GM12878 (cell line): ENCODE results near the gene GBX1. TPM values are rescaled to one million over a fixed set of nuclear protein-coding genes. Genes with fewer than 3 reads are reported as not detected.

Experiments
- ATAC-seq: fragments of 200-7000 bp; cut with Tn5 transposase; 3 replicates; pipeline ENCODE4 v1.9.1; 2020; ENCODE audit warnings: mild to moderate bottlenecking, moderate library complexity
- BruUV-seq: library from RNA; stranded (reverse); fragments of 400-500 nt; replicated peaks from 2 replicates; lab custom pipeline; 2021; lab: Mats Ljungman, UMichigan
- CTCF ChIA-PET: fragments of 300-600 bp; sonication (Branson Sonifier 250); formaldehyde crosslinking; extraction: SDS; loops from one replicate; lab custom pipeline; 2021; ENCODE audit warnings: inconsistent platforms; lab: Yijun Ruan, JAX
- POLR2A ChIA-PET: fragments of 350-600 bp; formaldehyde crosslinking; extraction: SDS; loops from one replicate; lab custom pipeline; 2021; ENCODE audit warnings: inconsistent platforms; lab: Charles Lee
- RAD21 ChIA-PET: fragments of 300-600 bp; sonication (Branson Sonifier 250); formaldehyde crosslinking; loops from one replicate; lab custom pipeline; 2023; ENCODE audit warnings: antibody characterized with exemption; ENCODE audit not compliant: unreplicated experiment; lab: Charles Lee
- SMC1A ChIA-PET: fragments of 300-600 bp; sonication (Branson Sonifier 250); formaldehyde crosslinking; loops from one replicate; lab custom pipeline; 2023; ENCODE audit not compliant: unreplicated experiment, uncharacterized antibody; lab: Charles Lee
- DNase-seq: peaks from one replicate; pipeline ENCODE4 v3.0.0-alpha.2; 2011; ENCODE audit warnings: low read depth, low spot score
- FAIRE-seq: peaks from 3 replicates; lab custom pipeline; 2011; peaks lifted over from hg19 to GRCh38; lab: Jason Lieb, UNC
- H2AFZ ChIP-seq: 2 replicates; pipeline ENCODE4 v1.6.0; 2011; ENCODE audit warnings: low read depth, low read length, control low read depth; ENCODE audit not compliant: control insufficient read depth
- H3K27ac ChIP-seq: 2 replicates; pipeline ENCODE4 v1.5.1; 2011; ENCODE audit warnings: control low read depth; ENCODE audit not compliant: control insufficient read depth, insufficient read depth
- H3K27me3 ChIP-seq, 2 experiments: replicated peaks in 1 of 2; 2 replicates each; pipeline versions ENCODE4 v1.6.0 to v1.6.1; 2011; ENCODE audit warnings: low read length in 1 of 2; ENCODE audit not compliant: control insufficient read depth in 2 of 2, insufficient read depth in 2 of 2
- H3K36me3 ChIP-seq, 2 experiments: 2 replicates each; pipeline ENCODE4 v1.5.1; 2011; ENCODE audit warnings: low read length in 1 of 2; ENCODE audit not compliant: control insufficient read depth in 2 of 2, insufficient read depth in 2 of 2
- H3K4me1 ChIP-seq: 2 replicates; pipeline ENCODE4 v1.6.1; 2011; ENCODE audit warnings: mild to moderate bottlenecking, low read length, moderate library complexity, mixed read lengths; ENCODE audit not compliant: control insufficient read depth, insufficient read depth
- H3K4me2 ChIP-seq: 2 replicates; pipeline ENCODE4 v1.6.0; 2011; ENCODE audit warnings: control low read depth; ENCODE audit not compliant: control insufficient read depth, insufficient read depth
- H3K4me3 ChIP-seq: fragments of 200-600 bp; sonication (generic); 2 replicates; pipeline ENCODE4 v1.5.1; 2016
- H3K79me2 ChIP-seq: 2 replicates; pipeline ENCODE4 v1.6.0; 2011; ENCODE audit warnings: low read length; ENCODE audit not compliant: control insufficient read depth, insufficient read depth
- H3K9ac ChIP-seq: 2 replicates; pipeline ENCODE4 v1.8.0; 2011; ENCODE audit warnings: low read length, control low read depth, mixed read lengths; ENCODE audit not compliant: control insufficient read depth, insufficient read depth
- H3K9me3 ChIP-seq: replicated peaks from 3 replicates; pipeline ENCODE4 v1.5.1; 2011; ENCODE audit warnings: mild to moderate bottlenecking, low read length; ENCODE audit not compliant: control insufficient read depth, insufficient read depth
- H4K20me1 ChIP-seq: 2 replicates; pipeline ENCODE4 v1.6.0; 2011; ENCODE audit not compliant: control insufficient read depth, insufficient read depth
- FOXK2 ChIP-seq: fragments of 450-650 bp; IDR thresholded peaks from 2 replicates; pipeline ENCODE4 v1.6.1; 2017; ENCODE audit warnings: mild to moderate bottlenecking, moderate library complexity
- IRF4 ChIP-seq: IDR thresholded peaks from 2 replicates; pipeline ENCODE4 v1.6.1; 2011; ENCODE audit warnings: low read depth, low read length
- JUNB ChIP-seq: IDR thresholded peaks from 2 replicates; pipeline ENCODE4 v1.6.1; 2016; ENCODE audit warnings: antibody characterized with exemption, mild to moderate bottlenecking
- KLF5 ChIP-seq: fragments of 450-650 bp; IDR thresholded peaks from 2 replicates; pipeline ENCODE4 v1.6.1; 2014; ENCODE audit warnings: mild to moderate bottlenecking; ENCODE audit not compliant: partially characterized antibody
- NFYB ChIP-seq: IDR thresholded peaks from 2 replicates; pipeline ENCODE4 v1.6.1; 2011; ENCODE audit warnings: low read depth, mild to moderate bottlenecking, low read length, improper control_type of control experiment, moderate library complexity; ENCODE audit not compliant: insufficient read depth
- RAD21 ChIP-seq: IDR thresholded peaks from 2 replicates; pipeline ENCODE4 v1.6.1; 2011; ENCODE audit warnings: mild to moderate bottlenecking, low read depth, low read length, moderate library complexity; ENCODE audit not compliant: insufficient read depth
- SP1 ChIP-seq: IDR thresholded peaks from one replicate; pipeline ENCODE4 v1.6.1; 2011; ENCODE audit warnings: low read depth, low read length
- STAT3 ChIP-seq: IDR thresholded peaks from 2 replicates; pipeline ENCODE4 v1.6.1; 2011; ENCODE audit warnings: low read depth, low read length, improper control_type of control experiment
- YY1 ChIP-seq: IDR thresholded peaks from 2 replicates; pipeline ENCODE4 v1.6.1; 2011; ENCODE audit warnings: low read depth, mild to moderate bottlenecking, low read length
- ZNF207 ChIP-seq: fragments of 450-650 bp; IDR thresholded peaks from 2 replicates; pipeline ENCODE4 v1.6.1; 2014; ENCODE audit warnings: antibody characterized with exemption, mild to moderate bottlenecking, borderline replicate concordance
- WGBS: methylation state at CpG from one replicate; pipeline ENCODE4 v1.1.6; 2016; ENCODE audit warnings: low lambda C conversion rate; ENCODE audit not compliant: insufficient replicate concordance, insufficient coverage; ENCODE audit errors: missing lambda C conversion rate; 5-methylcytosine and 5-hydroxymethylcytosine counted together
- in situ Hi-C: fragments of 300-500 bp; cut with MboI; formaldehyde crosslinking; loops from 9 replicates; pipeline ENCODE4 v1.14.3; 2018; ENCODE audit warnings: mixed read lengths
- intact Hi-C: fragments of 100-400 bp; cut with micrococcal nuclease; formaldehyde crosslinking; loops from one replicate; pipeline ENCODE4 v1.14.2; 2022; ENCODE audit not compliant: unreplicated experiment
- polyA plus RNA-seq, 11 experiments: library from polyadenylated mRNA; depleted of rRNA in 4 of 11; unstranded in 6 of 11; stranded (reverse) in 5 of 11; fragments of >200 nt; fragmentation: Nextera tagmentation in 4 of 11; fragmentation: Illumina TruSeq in 1 of 11; extraction: Ambion mirVana in 4 of 11; extraction: Trizol in 1 of 11; gene quantifications; 1 replicate in 1 of 11; 2 replicates in 10 of 11; pipeline versions ENCODE4 v1.2.1 to v1.2.3, GENCODE V29; 2011 to 2016; ENCODE audit warnings: inconsistent platforms in 2 of 11, missing spikeins in 2 of 11, low read depth in 1 of 11
- total RNA-seq, 4 experiments: library from RNA; depleted of rRNA in 3 of 4; stranded (reverse); fragments of >200 nt in 3 of 4; fragmentation: Illumina TruSeq in 1 of 4; extraction: Trizol in 1 of 4; gene quantifications; 2 replicates each; pipeline versions ENCODE4 v1.2.1 to v1.2.3, GENCODE V29; 2013 to 2021
- TF ChIP-seq, protein P1 (sequence below): fragments of 450-650 bp; IDR thresholded peaks from 2 replicates; pipeline ENCODE4 v1.6.1; 2016; ENCODE audit warnings: mild to moderate bottlenecking
- TF ChIP-seq, protein P2 (sequence below): fragments of 450-650 bp; IDR thresholded peaks from 2 replicates; pipeline ENCODE4 v1.6.1; 2016; ENCODE audit warnings: mild to moderate bottlenecking
- TF ChIP-seq, protein P3 (sequence below): fragments of 450-650 bp; IDR thresholded peaks from 2 replicates; pipeline ENCODE4 v1.6.1; 2017; ENCODE audit warnings: low read depth, mild to moderate bottlenecking, moderate library complexity

Gene GBX1
- total and polyA plus RNA-seq, 10 of the 15 experiments (the other 5 are each of a cell fraction or from before 2014, with no cell fraction given) = not detected

DNA sequence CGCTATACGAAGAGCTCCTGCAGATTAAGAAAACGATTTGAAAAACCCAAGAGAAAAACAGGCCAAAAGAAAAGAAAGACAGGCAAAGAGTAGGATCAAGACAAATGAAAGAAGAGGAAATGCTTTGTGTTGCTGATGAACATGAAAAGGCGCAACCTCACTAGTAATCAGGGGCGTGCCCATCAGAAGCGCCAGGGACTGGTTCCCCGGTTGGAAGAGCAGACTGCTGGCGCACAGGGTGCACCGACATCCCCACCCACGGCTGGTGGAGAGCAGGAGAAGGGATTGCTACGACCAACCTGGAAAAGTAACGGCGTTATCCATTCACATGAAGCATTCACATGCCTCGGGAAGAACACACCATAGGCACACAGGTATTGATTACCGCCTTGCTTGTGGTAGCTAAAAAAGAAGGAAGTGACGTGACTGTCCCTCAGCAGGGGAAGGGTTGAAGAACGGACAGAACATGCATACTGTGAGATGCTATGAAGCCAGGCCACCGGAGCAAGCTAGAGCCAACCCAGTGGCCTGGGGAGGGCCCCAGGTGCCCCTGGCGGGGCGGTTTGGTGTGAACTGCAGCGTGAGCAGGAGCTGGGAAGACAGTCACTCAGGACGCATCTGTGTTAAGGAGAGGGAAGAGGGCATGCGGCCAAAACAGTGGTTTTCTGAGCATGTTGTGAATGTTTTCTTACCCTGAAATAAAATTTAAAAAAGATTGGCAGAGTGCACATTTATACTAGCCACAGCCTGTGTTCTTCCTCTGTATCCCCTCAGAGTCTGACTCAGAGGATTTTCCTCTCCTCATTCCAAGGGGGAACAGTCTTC lies 62.9 kb downstream of the GBX1 start:
- intact Hi-C loops = no loop called here
- Histone ChIP-seq H3K27ac (no peak overlapping the region), H3K27me3 (no peaks in the 10 kb centered on the region), H3K4me1 (no peaks in the 10 kb centered on the region), H3K9ac (no peak overlapping the region), H3K79me2 (peaks cover 5% of the 10 kb centered on the region), H3K4me2 (no peak overlapping the region), H3K4me3 (no peak overlapping the region), H4K20me1 (peaks cover 1% of the 10 kb centered on the region; the same call in 1 of the 2 replicates), H3K36me3 (peaks cover 4 to 5% of the 10 kb centered on the region in 2 experiments; a peak in 2 of 4 replicates), H3K9me3 (no peaks in the 10 kb centered on the region), H2AFZ (no peak overlapping the region)
- RAD21 ChIA-PET = interaction anchor here (1.2 kb wide), 1 partner anchor 76 kb away, joined by 3 read pairs; the partner anchor contains the start of gene ABCB8
- SMC1A ChIA-PET = no interaction called here
- TSS peak; percentile 55 for BruUV-seq
- TF ChIP-seq IRF4 = no peak
- TF ChIP-seq, protein P1, sequence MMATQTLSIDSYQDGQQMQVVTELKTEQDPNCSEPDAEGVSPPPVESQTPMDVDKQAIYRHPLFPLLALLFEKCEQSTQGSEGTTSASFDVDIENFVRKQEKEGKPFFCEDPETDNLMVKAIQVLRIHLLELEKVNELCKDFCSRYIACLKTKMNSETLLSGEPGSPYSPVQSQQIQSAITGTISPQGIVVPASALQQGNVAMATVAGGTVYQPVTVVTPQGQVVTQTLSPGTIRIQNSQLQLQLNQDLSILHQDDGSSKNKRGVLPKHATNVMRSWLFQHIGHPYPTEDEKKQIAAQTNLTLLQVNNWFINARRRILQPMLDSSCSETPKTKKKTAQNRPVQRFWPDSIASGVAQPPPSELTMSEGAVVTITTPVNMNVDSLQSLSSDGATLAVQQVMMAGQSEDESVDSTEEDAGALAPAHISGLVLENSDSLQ = no peak
- POLR2A ChIA-PET = no interaction called here
- CTCF ChIA-PET = no interaction called here
- 84% methylated on average over 23 of the region's 23 CpGs for WGBS
- FAIRE-seq (no peak), DNase-seq (no peak), ATAC-seq (no peak)
- in situ Hi-C loops = no loop called here

- ChIA-PET SMC1A (no interaction called here), POLR2A (interaction anchor here (0.6 kb wide), 1 partner anchor 52 kb away, joined by 5 read pairs; no protein-coding TSS in a partner anchor), CTCF (interaction anchor here (1.1 to 1.5 kb wide), 3 partner anchors 14 to 44 kb away, joined by 3 to 4 read pairs (median 4); no protein-coding TSS in a partner anchor), RAD21 (no interaction called here)
- no peaks in the 10 kb centered on the region for H3K9me3 ChIP-seq
- no peak overlapping the region for H3K4me3 ChIP-seq
- H3K27ac ChIP-seq = no peak overlapping the region
- H3K36me3 ChIP-seq = peaks cover 4 to 5% of the 10 kb centered on the region in 2 experiments; a peak in 2 of 4 replicates
- no peak overlapping the region for H3K9ac ChIP-seq
- intact Hi-C loops (no loop called here), in situ Hi-C loops (no loop called here)
- no peaks in the 10 kb centered on the region for H3K27me3 ChIP-seq
- no peak overlapping the region for H2AFZ ChIP-seq
- H3K4me1 ChIP-seq = no peaks in the 10 kb centered on the region
- peaks cover 8% of the 10 kb centered on the region for H3K79me2 ChIP-seq
- BruUV-seq = no TSS peak
- ATAC-seq = no peak
- FAIRE-seq = no peak
- no peaks in the 10 kb centered on the region; the same call in 1 of the 2 replicates for H4K20me1 ChIP-seq
- H3K4me2 ChIP-seq = no peak overlapping the region
- 86% methylated on average over 12 of the region's 12 CpGs for WGBS
- DNase-seq = no peak
- TF ChIP-seq NFYB (no peak), KLF5 (no peak), RAD21 (no peak), JUNB (no peak), SP1 (no peak), FOXK2 (no peak), STAT3 (no peak), YY1 (no peak), ZNF207 (no peak)
- TF ChIP-seq, protein P2, sequence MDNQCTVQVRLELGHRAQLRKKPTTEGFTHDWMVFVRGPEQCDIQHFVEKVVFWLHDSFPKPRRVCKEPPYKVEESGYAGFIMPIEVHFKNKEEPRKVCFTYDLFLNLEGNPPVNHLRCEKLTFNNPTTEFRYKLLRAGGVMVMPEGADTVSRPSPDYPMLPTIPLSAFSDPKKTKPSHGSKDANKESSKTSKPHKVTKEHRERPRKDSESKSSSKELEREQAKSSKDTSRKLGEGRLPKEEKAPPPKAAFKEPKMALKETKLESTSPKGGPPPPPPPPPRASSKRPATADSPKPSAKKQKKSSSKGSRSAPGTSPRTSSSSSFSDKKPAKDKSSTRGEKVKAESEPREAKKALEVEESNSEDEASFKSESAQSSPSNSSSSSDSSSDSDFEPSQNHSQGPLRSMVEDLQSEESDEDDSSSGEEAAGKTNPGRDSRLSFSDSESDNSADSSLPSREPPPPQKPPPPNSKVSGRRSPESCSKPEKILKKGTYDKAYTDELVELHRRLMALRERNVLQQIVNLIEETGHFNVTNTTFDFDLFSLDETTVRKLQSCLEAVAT = no peak
- TF ChIP-seq, protein P3, sequence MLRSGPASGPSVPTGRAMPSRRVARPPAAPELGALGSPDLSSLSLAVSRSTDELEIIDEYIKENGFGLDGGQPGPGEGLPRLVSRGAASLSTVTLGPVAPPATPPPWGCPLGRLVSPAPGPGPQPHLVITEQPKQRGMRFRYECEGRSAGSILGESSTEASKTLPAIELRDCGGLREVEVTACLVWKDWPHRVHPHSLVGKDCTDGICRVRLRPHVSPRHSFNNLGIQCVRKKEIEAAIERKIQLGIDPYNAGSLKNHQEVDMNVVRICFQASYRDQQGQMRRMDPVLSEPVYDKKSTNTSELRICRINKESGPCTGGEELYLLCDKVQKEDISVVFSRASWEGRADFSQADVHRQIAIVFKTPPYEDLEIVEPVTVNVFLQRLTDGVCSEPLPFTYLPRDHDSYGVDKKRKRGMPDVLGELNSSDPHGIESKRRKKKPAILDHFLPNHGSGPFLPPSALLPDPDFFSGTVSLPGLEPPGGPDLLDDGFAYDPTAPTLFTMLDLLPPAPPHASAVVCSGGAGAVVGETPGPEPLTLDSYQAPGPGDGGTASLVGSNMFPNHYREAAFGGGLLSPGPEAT = no peak
Observed at GRCh38 chr7:151103973-151104372, 63.5 kb downstream of the GBX1 start.
